ENCODE measurements around the gene LPCAT2.

- TF ChIP-seq ZNF114 (CRISPR knock-in tag; IDR thresholded peaks at IDR 0.05) (no peak), CTCF (conservative IDR thresholded peaks at IDR 0.05; ENCODE audit: low read depth in 2 of 2) (no peak), EZH2phosphoT487 (IDR thresholded peaks at IDR 0.05; ENCODE audit: unreplicated experiment) (no peak), POLR2AphosphoS5 (IDR thresholded peaks at IDR 0.05; ENCODE audit: low read depth) (no peak), EZH2 (IDR thresholded peaks at IDR 0.05; ENCODE audit: low read depth, unreplicated experiment) (no peak), CREB1 (CRISPR knock-in tag; IDR thresholded peaks at IDR 0.05; ENCODE audit: low read depth) (no peak), REST (IDR thresholded peaks at IDR 0.05; ENCODE audit: unreplicated experiment) (no peak), ZNF331 (CRISPR knock-in tag; IDR thresholded peaks at IDR 0.05; ENCODE audit: low read depth) (no peak), JUNB (IDR thresholded peaks at IDR 0.05; ENCODE audit: unreplicated experiment) (no peak), ETS1 (IDR thresholded peaks at IDR 0.05) (no peak), NANOG (IDR thresholded peaks at IDR 0.05; ENCODE audit: borderline replicate concordance) (no peak), STAT1 (IDR thresholded peaks at IDR 0.05; ENCODE audit: unreplicated experiment) (no peak), ZNF462 (CRISPR knock-in tag; IDR thresholded peaks at IDR 0.05) (no peak)
These were observed 32.0 kb upstream of the LPCAT2 start for GRCh38 chr16:55476625-55477533.
